Astrocyte (in vitro differentiated cells and primary cell): ENCODE results near the gene EAF1. TPM values are rescaled to one million over a fixed set of nuclear protein-coding genes. Genes with fewer than 3 reads are reported as not detected.
"Not testable (repeated sequence)": the region's sequence is repeated elsewhere in the genome, so short reads cannot be mapped to it uniquely, and the experiment has no call there.

ENCODE experiments used
- DNase-seq: peaks from one replicate; pipeline ENCODE4 v3.0.0-alpha.2; 2010; ENCODE audit warnings: low read depth
- FAIRE-seq: peaks from 2 replicates; lab custom pipeline; 2011; peaks lifted over from hg19 to GRCh38; lab: Jason Lieb, UNC
- H2AFZ ChIP-seq: 2 replicates; pipeline ENCODE4 v1.6.0; 2012; ENCODE audit warnings: low read depth, low read length, inconsistent platforms
- H3K27ac ChIP-seq: 2 replicates; pipeline ENCODE4 v1.5.1; 2011; ENCODE audit warnings: low read depth, low read length, inconsistent platforms
- H3K27me3 ChIP-seq: 2 replicates; pipeline ENCODE4 v1.6.0; 2011; ENCODE audit warnings: low read length, inconsistent platforms; ENCODE audit not compliant: insufficient read depth
- H3K36me3 ChIP-seq: 2 replicates; pipeline ENCODE4 v1.5.1; 2011; ENCODE audit warnings: low read length, inconsistent platforms; ENCODE audit not compliant: insufficient read depth
- H3K4me1 ChIP-seq: 2 replicates; pipeline ENCODE4 v1.5.1; 2011; ENCODE audit warnings: low read length, inconsistent platforms; ENCODE audit not compliant: insufficient read depth
- H3K4me2 ChIP-seq: 2 replicates; pipeline ENCODE4 v1.6.0; 2012; ENCODE audit warnings: low read length, inconsistent platforms
- H3K4me3 ChIP-seq: 2 replicates; pipeline ENCODE4 v1.5.1; 2011; ENCODE audit warnings: low read depth, mild to moderate bottlenecking, low read length, inconsistent platforms; ENCODE audit not compliant: insufficient read depth
- H3K79me2 ChIP-seq: 2 replicates; pipeline ENCODE4 v1.6.0; 2012; ENCODE audit warnings: mild to moderate bottlenecking, low read length, inconsistent platforms; ENCODE audit not compliant: insufficient read depth
- H3K9ac ChIP-seq: 2 replicates; pipeline ENCODE4 v1.6.0; 2012; ENCODE audit warnings: mild to moderate bottlenecking, low read length, inconsistent platforms
- H3K9me3 ChIP-seq: 2 replicates; pipeline ENCODE4 v1.5.1; 2012; ENCODE audit warnings: low read depth, mild to moderate bottlenecking, low read length, inconsistent platforms; ENCODE audit not compliant: insufficient read depth
- H4K20me1 ChIP-seq: 2 replicates; pipeline ENCODE4 v1.6.0; 2012; ENCODE audit warnings: low read length, inconsistent platforms; ENCODE audit not compliant: insufficient read depth
- H3K27ac Mint-ChIP-seq: one replicate; pipeline ENCODE4 v1.8.0; 2021; ENCODE audit warnings: mild to moderate bottlenecking, mixed read lengths; ENCODE audit not compliant: unreplicated experiment
- H3K27me3 Mint-ChIP-seq: one replicate; pipeline ENCODE4 v1.8.0; 2021; ENCODE audit warnings: low read depth, mixed read lengths; ENCODE audit not compliant: unreplicated experiment
- H3K36me3 Mint-ChIP-seq: one replicate; pipeline ENCODE4 v1.8.0; 2021; ENCODE audit warnings: low read depth, mixed read lengths; ENCODE audit not compliant: unreplicated experiment
- H3K4me1 Mint-ChIP-seq: one replicate; pipeline ENCODE4 v1.8.0; 2021; ENCODE audit warnings: low read depth, mixed read lengths; ENCODE audit not compliant: unreplicated experiment
- H3K4me3 Mint-ChIP-seq: one replicate; pipeline ENCODE4 v1.8.0; 2021; ENCODE audit warnings: mild to moderate bottlenecking, moderate library complexity, mixed read lengths; ENCODE audit not compliant: unreplicated experiment
- H3K9me3 Mint-ChIP-seq: one replicate; pipeline ENCODE4 v1.8.0; 2021; ENCODE audit warnings: mild to moderate bottlenecking, mixed read lengths; ENCODE audit not compliant: unreplicated experiment
- EZH2 ChIP-seq: IDR thresholded peaks from 2 replicates; pipeline ENCODE4 v1.6.1; 2012; ENCODE audit warnings: mild to moderate bottlenecking, low read length, inconsistent platforms; ENCODE audit not compliant: insufficient read depth
- total RNA-seq: library from RNA; stranded (reverse); gene quantifications from 2 replicates; pipeline ENCODE4 v1.2.1, GENCODE V29; 2021
- TF ChIP-seq, protein P1 (sequence below): IDR thresholded peaks from 2 replicates; pipeline ENCODE4 v1.5.1; 2011; ENCODE audit warnings: low read depth, mild to moderate bottlenecking, inconsistent platforms, low read length, moderate library complexity; ENCODE audit not compliant: insufficient read depth

EAF1 gene
- total RNA-seq, 1 donor from 2014 or later, result 28.8 TPM

DNA sequence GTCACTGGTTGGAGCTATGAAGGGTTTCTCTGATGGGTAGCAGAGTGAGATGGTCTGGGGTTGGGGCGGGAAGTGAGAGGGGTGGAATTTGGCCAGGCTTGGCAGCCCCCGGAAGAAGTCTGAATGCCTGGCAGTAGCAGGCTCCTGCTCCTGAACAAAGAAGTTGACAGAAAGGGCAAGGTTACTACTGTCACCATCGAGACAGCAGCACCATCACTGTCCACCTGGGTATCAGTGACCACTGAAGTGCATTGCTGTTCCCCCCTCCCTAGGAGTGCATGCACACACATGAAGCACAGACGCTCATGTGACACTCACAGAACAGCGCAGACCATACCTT is 51.2 kb downstream of the EAF1 start:
- peaks cover 9% of the 10 kb centered on the region for H3K9me3 Mint-ChIP-seq
- H3K36me3 Mint-ChIP-seq, result peaks cover 9% of the 10 kb centered on the region
- no peak overlapping the region for H3K4me2 ChIP-seq
- no peak overlapping the region for H3K9ac ChIP-seq
- H2AFZ ChIP-seq, result no peak overlapping the region
- no peaks in the 10 kb centered on the region for H3K79me2 ChIP-seq
- TF ChIP-seq EZH2, result no peak
- TF ChIP-seq, protein P1, sequence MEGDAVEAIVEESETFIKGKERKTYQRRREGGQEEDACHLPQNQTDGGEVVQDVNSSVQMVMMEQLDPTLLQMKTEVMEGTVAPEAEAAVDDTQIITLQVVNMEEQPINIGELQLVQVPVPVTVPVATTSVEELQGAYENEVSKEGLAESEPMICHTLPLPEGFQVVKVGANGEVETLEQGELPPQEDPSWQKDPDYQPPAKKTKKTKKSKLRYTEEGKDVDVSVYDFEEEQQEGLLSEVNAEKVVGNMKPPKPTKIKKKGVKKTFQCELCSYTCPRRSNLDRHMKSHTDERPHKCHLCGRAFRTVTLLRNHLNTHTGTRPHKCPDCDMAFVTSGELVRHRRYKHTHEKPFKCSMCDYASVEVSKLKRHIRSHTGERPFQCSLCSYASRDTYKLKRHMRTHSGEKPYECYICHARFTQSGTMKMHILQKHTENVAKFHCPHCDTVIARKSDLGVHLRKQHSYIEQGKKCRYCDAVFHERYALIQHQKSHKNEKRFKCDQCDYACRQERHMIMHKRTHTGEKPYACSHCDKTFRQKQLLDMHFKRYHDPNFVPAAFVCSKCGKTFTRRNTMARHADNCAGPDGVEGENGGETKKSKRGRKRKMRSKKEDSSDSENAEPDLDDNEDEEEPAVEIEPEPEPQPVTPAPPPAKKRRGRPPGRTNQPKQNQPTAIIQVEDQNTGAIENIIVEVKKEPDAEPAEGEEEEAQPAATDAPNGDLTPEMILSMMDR, result no peak
- H3K4me1 ChIP-seq, result no peaks in the 10 kb centered on the region
- DNase-seq (no peak), FAIRE-seq (no peak)
- H3K27ac ChIP-seq, result no peak overlapping the region
- no peaks in the 10 kb centered on the region for H3K9me3 ChIP-seq
- H3K27me3 Mint-ChIP-seq, result peaks cover 19% of the 10 kb centered on the region
- no peaks in the 10 kb centered on the region for H3K4me1 Mint-ChIP-seq
- H3K27ac Mint-ChIP-seq, result no peak overlapping the region
- H3K4me3 ChIP-seq, result no peak overlapping the region
- H3K27me3 ChIP-seq, result no peaks in the 10 kb centered on the region
- H3K36me3 ChIP-seq, result no peaks in the 10 kb centered on the region
- H3K4me3 Mint-ChIP-seq, result no peak overlapping the region
- no peaks in the 10 kb centered on the region for H4K20me1 ChIP-seq

DNA sequence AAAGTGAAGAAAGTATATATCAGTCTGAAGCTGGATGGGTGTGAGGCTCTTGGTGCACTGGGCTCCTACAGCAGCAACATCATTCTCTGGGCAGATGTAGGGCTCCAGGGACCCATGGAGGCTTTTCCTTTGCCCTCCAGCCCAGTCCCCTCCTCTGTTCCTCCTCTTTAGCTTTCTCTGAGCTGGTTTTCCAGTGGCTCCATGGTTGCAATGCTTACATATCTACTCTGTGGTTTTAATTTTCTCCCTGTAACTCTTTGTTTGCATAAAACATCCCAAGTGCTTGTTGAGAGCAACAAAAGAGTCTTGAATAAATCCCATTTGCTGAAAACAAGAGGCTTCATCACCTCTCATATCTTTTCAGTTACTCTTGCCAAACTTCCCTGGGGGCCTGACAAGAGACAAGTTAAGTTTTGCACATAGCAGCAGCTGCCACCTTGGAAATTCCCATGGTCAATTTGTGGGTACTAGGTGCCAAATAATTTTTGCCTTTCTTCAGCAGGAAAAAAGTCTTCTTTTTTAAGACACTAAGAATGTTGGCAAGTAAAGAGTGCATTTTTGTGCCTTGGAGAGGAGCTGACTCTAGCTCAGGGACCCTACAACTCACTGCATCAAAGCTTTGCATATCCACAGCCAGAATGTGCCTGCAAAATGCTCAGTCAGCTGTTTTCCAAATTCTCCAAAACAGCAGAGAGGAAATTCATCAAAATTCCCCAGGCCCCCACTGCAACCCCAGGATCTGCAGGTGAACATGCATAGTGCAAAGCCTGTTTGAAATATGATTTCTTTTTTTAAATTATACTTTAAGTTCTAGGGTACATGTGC is 52.2 kb downstream of the EAF1 start:
- no peak overlapping the region for H3K4me3 ChIP-seq
- no peak overlapping the region for H3K4me2 ChIP-seq
- no peak for FAIRE-seq
- Mint-ChIP-seq H3K36me3 (peaks cover 9% of the 10 kb centered on the region), H3K27me3 (peaks cover 26% of the 10 kb centered on the region), H3K4me3 (no peak overlapping the region), H3K27ac (no peak overlapping the region), H3K4me1 (no peaks in the 10 kb centered on the region), H3K9me3 (peaks cover 11% of the 10 kb centered on the region)
- no peak overlapping the region for H3K9ac ChIP-seq
- H3K4me1 ChIP-seq, result no peaks in the 10 kb centered on the region
- no peaks in the 10 kb centered on the region for H3K79me2 ChIP-seq
- H4K20me1 ChIP-seq, result no peaks in the 10 kb centered on the region
- H3K36me3 ChIP-seq, result no peaks in the 10 kb centered on the region
- H3K27ac ChIP-seq, result no peak overlapping the region
- no peaks in the 10 kb centered on the region for H3K9me3 ChIP-seq
- H2AFZ ChIP-seq, result no peak overlapping the region
- no peak for TF ChIP-seq EZH2
- TF ChIP-seq, protein P1, result no peak
- DNase-seq, result no peak
- no peaks in the 10 kb centered on the region for H3K27me3 ChIP-seq

DNA sequence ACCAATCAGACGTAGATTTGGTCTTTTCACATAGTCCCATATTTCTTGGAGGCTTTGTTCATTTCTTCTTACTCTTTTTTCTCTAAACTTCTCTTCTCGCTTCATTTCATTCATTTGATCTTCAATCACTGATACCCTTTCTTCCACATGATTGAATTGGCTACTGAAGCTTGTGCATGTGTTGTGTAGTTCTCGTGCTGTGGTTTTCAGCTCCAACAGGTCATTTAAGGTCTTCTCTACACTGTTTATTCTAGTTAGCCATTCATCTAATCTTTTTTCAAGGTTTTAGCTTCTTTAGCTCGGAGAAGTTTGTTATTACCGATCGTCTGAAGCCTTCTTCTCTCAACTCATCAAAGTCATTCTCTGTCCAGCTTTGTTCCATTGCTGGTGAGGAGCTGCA is 57.2 kb downstream of the EAF1 start:
- not testable (repeated sequence) for H3K27me3 ChIP-seq, H3K4me1 ChIP-seq, H2AFZ ChIP-seq, DNase-seq, H3K27ac ChIP-seq, H4K20me1 ChIP-seq, FAIRE-seq, H3K9me3 ChIP-seq, H3K4me3 Mint-ChIP-seq, H3K36me3 ChIP-seq, H3K9ac ChIP-seq, H3K27ac Mint-ChIP-seq, H3K4me3 ChIP-seq, H3K4me2 ChIP-seq, H3K4me1 Mint-ChIP-seq, H3K79me2 ChIP-seq
- H3K27me3 Mint-ChIP-seq, result peaks cover 31% of the 10 kb centered on the region
- peaks cover 13% of the 10 kb centered on the region for H3K9me3 Mint-ChIP-seq
- peaks cover 19% of the 10 kb centered on the region for H3K36me3 Mint-ChIP-seq
